K562 (cell line): Measurements from ENCODE around the gene NEURL1B. TPM values are rescaled to one million over a fixed set of nuclear protein-coding genes. Genes with fewer than 3 reads are reported as not detected.

Experiments
- ATAC-seq: fragments of 200-7000 bp; cut with Tn5 transposase; 3 replicates; pipeline ENCODE4 v1.9.1; 2020; ENCODE audit warnings: moderate library complexity
- BruUV-seq: library from RNA; stranded (reverse); fragments of 400-500 nt; replicated peaks from 2 replicates; lab custom pipeline; 2021; lab: Mats Ljungman, UMichigan
- CTCF ChIA-PET: fragments of 300-600 bp; formaldehyde crosslinking; extraction: SDS; loops from one replicate; lab custom pipeline; 2021; ENCODE audit warnings: low intra/inter-chr PET ratio; lab: Yijun Ruan, JAX
- POLR2A ChIA-PET: fragments of 300-600, 350-650 bp; sonication (Branson Sonifier 250); formaldehyde crosslinking; extraction: SDS; loops from one replicate; lab custom pipeline; 2021; ENCODE audit warnings: antibody characterized with exemption, inconsistent platforms; lab: Yijun Ruan, JAX
- DNase-seq, 4 experiments: peaks; one replicate each; pipeline versions ENCODE4 v3.0.0 to v3.0.0-alpha.2; 2011 to 2018; ENCODE audit warnings: low spot score in 3 of 4, mixed read lengths in 3 of 4; ENCODE audit errors: extremely low read depth in 1 of 4
- FAIRE-seq: peaks from 2 replicates; lab custom pipeline; 2011; peaks lifted over from hg19 to GRCh38; lab: Jason Lieb, UNC
- H2AFZ ChIP-seq: 2 replicates; pipeline ENCODE4 v1.6.0; 2011; ENCODE audit warnings: low read depth, low read length, control low read depth, inconsistent platforms
- H3K27ac ChIP-seq: fragments of 200-600 bp; 3 replicates; pipeline ENCODE4 v1.8.0; 2011; ENCODE audit warnings: low read depth, mild to moderate bottlenecking, control low read depth, inconsistent platforms, low read length, moderate library complexity, mixed read lengths; ENCODE audit errors: extremely low read depth
- H3K27me3 ChIP-seq, 2 experiments: fragments of 300-600 bp in 1 of 2; 2 replicates in 1 of 2; 3 replicates in 1 of 2; pipeline versions ENCODE4 v1.6.0 to v1.8.0; 2011; ENCODE audit warnings: inconsistent platforms in 2 of 2, low read length in 2 of 2, mild to moderate bottlenecking in 1 of 2, mixed read lengths in 1 of 2, moderate library complexity in 1 of 2; ENCODE audit not compliant: control insufficient read depth in 2 of 2, insufficient read depth in 2 of 2
- H3K36me3 ChIP-seq: fragments of 300-600 bp; 3 replicates; pipeline ENCODE4 v1.8.0; 2011; ENCODE audit warnings: mild to moderate bottlenecking, low read length, inconsistent platforms; ENCODE audit not compliant: control insufficient read depth, insufficient read depth
- H3K4me1 ChIP-seq, 2 experiments: fragments of 200-600 bp in 1 of 2; replicated peaks in 1 of 2; 2 replicates in 1 of 2; 3 replicates in 1 of 2; pipeline versions ENCODE4 v1.5.1 to v1.8.0; 2011; ENCODE audit warnings: inconsistent platforms in 2 of 2, low read length in 2 of 2, mild to moderate bottlenecking in 1 of 2, mixed read lengths in 1 of 2, moderate library complexity in 1 of 2; ENCODE audit not compliant: control insufficient read depth in 2 of 2, insufficient read depth in 2 of 2
- H3K4me2 ChIP-seq: 2 replicates; pipeline ENCODE4 v1.6.1; 2011; ENCODE audit warnings: low read length, control low read depth, inconsistent platforms, mixed read lengths; ENCODE audit not compliant: insufficient read depth
- H3K4me3 ChIP-seq: fragments of 200-600 bp; sonication (generic), shearing (Covaris generic); 2 replicates; pipeline ENCODE4 v1.5.1; 2016; ENCODE audit warnings: control low read depth, inconsistent platforms
- H3K79me2 ChIP-seq: fragments of 200-600 bp; 3 replicates; pipeline ENCODE4 v1.8.0; 2011; ENCODE audit warnings: low read length, inconsistent platforms; ENCODE audit not compliant: control insufficient read depth, insufficient read depth
- H3K9ac ChIP-seq, 2 experiments: 2 replicates each; pipeline versions ENCODE4 v1.6.0 to v1.6.1; 2011; ENCODE audit warnings: low read depth in 2 of 2, low read length in 2 of 2, control low read depth in 1 of 2, inconsistent platforms in 1 of 2, mild to moderate bottlenecking in 1 of 2, mixed read lengths in 1 of 2; ENCODE audit not compliant: insufficient read depth in 1 of 2
- H3K9me1 ChIP-seq: one replicate; pipeline ENCODE4 v1.6.0; 2011; ENCODE audit warnings: inconsistent platforms, mild to moderate bottlenecking, low read length, moderate library complexity; ENCODE audit not compliant: control insufficient read depth, insufficient read depth
- H3K9me3 ChIP-seq: replicated peaks from 2 replicates; pipeline ENCODE4 v1.5.1; 2011; ENCODE audit warnings: low read depth, low read length, inconsistent platforms; ENCODE audit not compliant: control insufficient read depth, insufficient read depth
- H4K20me1 ChIP-seq: replicated peaks from 2 replicates; pipeline ENCODE4 v1.6.1; 2011; ENCODE audit warnings: low read length, inconsistent platforms, mixed read lengths; ENCODE audit not compliant: control insufficient read depth, insufficient read depth
- CC2D1A ChIP-seq: fragments of 450-650 bp; IDR thresholded peaks from 2 replicates; pipeline ENCODE4 v1.6.1; 2017; ENCODE audit warnings: mild to moderate bottlenecking
- CXXC5 ChIP-seq: fragments of 250-450 bp; sonication (Bioruptor Pico); IDR thresholded peaks from 2 replicates; pipeline ENCODE4 v1.8.0; 2022; ENCODE audit warnings: inconsistent platforms, mild to moderate bottlenecking, moderate library complexity
- ELF1 ChIP-seq: fragments of 200-800 bp; sonication (Bioruptor generic); IDR thresholded peaks from 2 replicates; pipeline ENCODE4 v1.6.1; 2016; ENCODE audit warnings: missing genetic modification characterization, missing compliant biosample characterization
- MED1 ChIP-seq: sonication (generic); formaldehyde crosslinking; IDR thresholded peaks from 2 replicates; pipeline ENCODE4 v1.8.1; 2023; ENCODE audit warnings: missing genetic modification reagents, borderline replicate concordance
- MTA2 ChIP-seq: fragments of 450-650 bp; IDR thresholded peaks from 2 replicates; pipeline ENCODE4 v1.6.1; 2016; ENCODE audit warnings: low read depth
- NFE2 ChIP-seq: IDR thresholded peaks from 2 replicates; pipeline ENCODE4 v1.6.1; 2014; ENCODE audit warnings: antibody characterized with exemption, low read depth
- NFYB ChIP-seq: IDR thresholded peaks from 2 replicates; pipeline ENCODE4 v1.6.1; 2011; ENCODE audit warnings: mild to moderate bottlenecking, moderate library complexity; ENCODE audit not compliant: insufficient read length; ENCODE audit errors: extremely low read depth
- NR2F6 ChIP-seq: fragments of 450-650 bp; formaldehyde crosslinking; IDR thresholded peaks from 2 replicates; pipeline ENCODE4 v1.4.0; 2020; ENCODE audit warnings: mild to moderate bottlenecking
- RBM22 ChIP-seq: fragments of 200-400 bp; formaldehyde crosslinking; IDR thresholded peaks from 2 replicates; pipeline ENCODE4 v1.6.1; 2018; ENCODE audit warnings: low read length, low read depth; ENCODE audit not compliant: poor library complexity, severe bottlenecking
- SMARCE1 ChIP-seq: fragments of 450-650 bp; IDR thresholded peaks from 2 replicates; pipeline ENCODE4 v1.7.1; 2016; ENCODE audit warnings: mild to moderate bottlenecking
- THRAP3 ChIP-seq: fragments of 450-650 bp; IDR thresholded peaks from 2 replicates; pipeline ENCODE4 v1.6.1; 2016; ENCODE audit warnings: mild to moderate bottlenecking, inconsistent platforms, borderline replicate concordance
- ZEB2 ChIP-seq: fragments of 450-650 bp; IDR thresholded peaks from 2 replicates; pipeline ENCODE4 v1.6.1; 2016
- ZFP30 ChIP-seq: fragments of 250-450 bp; sonication (Bioruptor Pico); IDR thresholded peaks from 2 replicates; pipeline ENCODE4 v1.8.0; 2022; ENCODE audit warnings: moderate library complexity, mild to moderate bottlenecking, inconsistent platforms, borderline replicate concordance
- ZFP91 ChIP-seq: sonication (generic); formaldehyde crosslinking; IDR thresholded peaks from 2 replicates; pipeline ENCODE4 v1.8.0; 2022; ENCODE audit warnings: mild to moderate bottlenecking, missing genetic modification reagents
- ZNF316 ChIP-seq: fragments of 450-650 bp; IDR thresholded peaks from 2 replicates; pipeline ENCODE4 v1.6.1; 2016
- WGBS: fragments of 100-300 bp; shearing (Covaris generic); methylation state at CpG from one replicate; pipeline ENCODE4 v1.1.6; 2016; ENCODE audit warnings: low coverage, mixed read lengths; ENCODE audit not compliant: insufficient coverage; ENCODE audit errors: missing lambda C conversion rate; 5-methylcytosine and 5-hydroxymethylcytosine counted together
- in situ Hi-C: fragments of 300-500 bp; cut with MboI; formaldehyde crosslinking; loops from 4 replicates; pipeline ENCODE4 v1.15.0; 2018; ENCODE audit warnings: inconsistent platforms, mixed read lengths
- intact Hi-C: fragments of 100-400 bp; cut with micrococcal nuclease; formaldehyde crosslinking; loops from 2 replicates; pipeline ENCODE4 v1.14.2; 2022
- polyA plus RNA-seq, 8 experiments: library from polyadenylated mRNA; depleted of rRNA in 4 of 8; stranded (reverse) in 5 of 8; unstranded in 3 of 8; fragments of >200 nt; fragmentation: Nextera tagmentation in 2 of 8; fragmentation: Illumina TruSeq in 1 of 8; extraction: Ambion mirVana in 2 of 8; extraction: Trizol in 1 of 8; gene quantifications; 2 replicates each; pipeline versions ENCODE4 v1.2.1 to v1.2.3, GENCODE V29; 2011 to 2014; ENCODE audit warnings: inconsistent platforms in 1 of 8, missing spikeins in 1 of 8
- total RNA-seq, 7 experiments: library from RNA; depleted of rRNA in 6 of 7; stranded (reverse); fragments of >200 nt in 6 of 7; fragmentation: Illumina TruSeq in 2 of 7; extraction: Trizol in 2 of 7; gene quantifications; 2 replicates each; pipeline versions ENCODE4 v1.2.1 to v1.2.3, GENCODE V29; 2011 to 2021; ENCODE audit warnings: low replicate concordance in 1 of 7
- TF ChIP-seq, protein P1 (sequence below): fragments of 250-450 bp; sonication (Bioruptor Pico); IDR thresholded peaks from 2 replicates; pipeline ENCODE4 v1.9.0; 2021; ENCODE audit warnings: mild to moderate bottlenecking, inconsistent platforms
- TF ChIP-seq, protein P2 (sequence below), 3 experiments: IDR thresholded peaks in 2 of 3; conservative IDR thresholded peaks in 1 of 3; 2 replicates each; pipeline ENCODE4 v1.5.1; 2011 to 2012; ENCODE audit warnings: low read length in 3 of 3, mild to moderate bottlenecking in 3 of 3, control low read depth in 2 of 3, improper control_type of control experiment in 1 of 3, inconsistent platforms in 1 of 3, low read depth in 1 of 3, mixed read lengths in 1 of 3, moderate library complexity in 1 of 3; ENCODE audit not compliant: insufficient read depth in 2 of 3
- TF ChIP-seq, protein P3 (sequence below): sonication (generic); formaldehyde crosslinking; IDR thresholded peaks from 2 replicates; pipeline ENCODE4 v1.8.0; 2022; ENCODE audit warnings: missing genetic modification reagents, mild to moderate bottlenecking, moderate library complexity, borderline replicate concordance

Gene NEURL1B
- total and polyA plus RNA-seq, 9 of the 15 experiments (the other 6 are each of a cell fraction or from before 2014, with no cell fraction given), result 0.04 TPM; not detected in 8

GRCh38 chr5:172703952-172704351 is 62.9 kb downstream of the NEURL1B start:
- no peaks in the 10 kb centered on the region for H3K79me2 ChIP-seq
- ChIA-PET CTCF (no interaction called here), POLR2A (interaction anchor here (0.6 to 0.8 kb wide), 2 partner anchors 591 to 1620 kb away, joined by 3 read pairs; no protein-coding TSS in a partner anchor)
- H4K20me1 ChIP-seq, result peaks cover 4% of the 10 kb centered on the region; the same call in 1 of the 2 replicates
- H3K9ac ChIP-seq, result no peak overlapping the region
- H3K27ac ChIP-seq, result no peak overlapping the region
- no peak for ATAC-seq
- FAIRE-seq, result no peak
- 20% methylated on average over 7 of the region's 7 CpGs for WGBS
- H3K9me1 ChIP-seq, result no peaks in the 10 kb centered on the region
- no peak for DNase-seq
- H3K27me3 ChIP-seq, result peaks cover 18 to 54% of the 10 kb centered on the region in 2 experiments
- BruUV-seq, result no TSS peak
- in situ Hi-C loops (loop anchor here (10.0 to 25.0 kb wide), 2 partner anchors 571 to 1608 kb away; no protein-coding TSS in a partner anchor), intact Hi-C loops (no loop called here)
- H2AFZ ChIP-seq, result peak overlapping the region; percentile 63; the same call in 1 of the 2 replicates
- H3K4me2 ChIP-seq, result no peak overlapping the region
- H3K36me3 ChIP-seq, result no peaks in the 10 kb centered on the region
- no peaks in the 10 kb centered on the region for H3K9me3 ChIP-seq
- H3K4me1 ChIP-seq, result peaks cover 4 to 6% of the 10 kb centered on the region in 2 experiments; a peak in 3 of 5 replicates
- no peak overlapping the region for H3K4me3 ChIP-seq
- TF ChIP-seq THRAP3, result no peak
- TF ChIP-seq, protein P1, sequence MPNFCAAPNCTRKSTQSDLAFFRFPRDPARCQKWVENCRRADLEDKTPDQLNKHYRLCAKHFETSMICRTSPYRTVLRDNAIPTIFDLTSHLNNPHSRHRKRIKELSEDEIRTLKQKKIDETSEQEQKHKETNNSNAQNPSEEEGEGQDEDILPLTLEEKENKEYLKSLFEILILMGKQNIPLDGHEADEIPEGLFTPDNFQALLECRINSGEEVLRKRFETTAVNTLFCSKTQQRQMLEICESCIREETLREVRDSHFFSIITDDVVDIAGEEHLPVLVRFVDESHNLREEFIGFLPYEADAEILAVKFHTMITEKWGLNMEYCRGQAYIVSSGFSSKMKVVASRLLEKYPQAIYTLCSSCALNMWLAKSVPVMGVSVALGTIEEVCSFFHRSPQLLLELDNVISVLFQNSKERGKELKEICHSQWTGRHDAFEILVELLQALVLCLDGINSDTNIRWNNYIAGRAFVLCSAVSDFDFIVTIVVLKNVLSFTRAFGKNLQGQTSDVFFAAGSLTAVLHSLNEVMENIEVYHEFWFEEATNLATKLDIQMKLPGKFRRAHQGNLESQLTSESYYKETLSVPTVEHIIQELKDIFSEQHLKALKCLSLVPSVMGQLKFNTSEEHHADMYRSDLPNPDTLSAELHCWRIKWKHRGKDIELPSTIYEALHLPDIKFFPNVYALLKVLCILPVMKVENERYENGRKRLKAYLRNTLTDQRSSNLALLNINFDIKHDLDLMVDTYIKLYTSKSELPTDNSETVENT (CRISPR knock-in tag), result no peak
- TF ChIP-seq RBM22, result no peak
- TF ChIP-seq NFE2, result peak; percentile 72
- TF ChIP-seq CXXC5 (CRISPR knock-in tag), result no peak
- TF ChIP-seq NR2F6 (CRISPR knock-in tag), result no peak
- TF ChIP-seq SMARCE1, result no peak
- TF ChIP-seq, protein P2, sequence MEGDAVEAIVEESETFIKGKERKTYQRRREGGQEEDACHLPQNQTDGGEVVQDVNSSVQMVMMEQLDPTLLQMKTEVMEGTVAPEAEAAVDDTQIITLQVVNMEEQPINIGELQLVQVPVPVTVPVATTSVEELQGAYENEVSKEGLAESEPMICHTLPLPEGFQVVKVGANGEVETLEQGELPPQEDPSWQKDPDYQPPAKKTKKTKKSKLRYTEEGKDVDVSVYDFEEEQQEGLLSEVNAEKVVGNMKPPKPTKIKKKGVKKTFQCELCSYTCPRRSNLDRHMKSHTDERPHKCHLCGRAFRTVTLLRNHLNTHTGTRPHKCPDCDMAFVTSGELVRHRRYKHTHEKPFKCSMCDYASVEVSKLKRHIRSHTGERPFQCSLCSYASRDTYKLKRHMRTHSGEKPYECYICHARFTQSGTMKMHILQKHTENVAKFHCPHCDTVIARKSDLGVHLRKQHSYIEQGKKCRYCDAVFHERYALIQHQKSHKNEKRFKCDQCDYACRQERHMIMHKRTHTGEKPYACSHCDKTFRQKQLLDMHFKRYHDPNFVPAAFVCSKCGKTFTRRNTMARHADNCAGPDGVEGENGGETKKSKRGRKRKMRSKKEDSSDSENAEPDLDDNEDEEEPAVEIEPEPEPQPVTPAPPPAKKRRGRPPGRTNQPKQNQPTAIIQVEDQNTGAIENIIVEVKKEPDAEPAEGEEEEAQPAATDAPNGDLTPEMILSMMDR (IDR thresholded peaks at IDR 0.05 in 2 of 3, conservative IDR thresholded peaks at IDR 0.05 in 1 of 3; ENCODE audit: insufficient read depth in 2 of 3, low read depth in 1 of 3, low read length in 3 of 3), result no peak
- TF ChIP-seq CC2D1A, result no peak
- TF ChIP-seq ZNF316, result peak; percentile 88
- peak; percentile 4 for TF ChIP-seq NFYB
- no peak for TF ChIP-seq ZFP91 (CRISPR knock-in tag)
- TF ChIP-seq ELF1 (tag), result no peak
- TF ChIP-seq ZEB2, result no peak
- no peak for TF ChIP-seq MTA2
- no peak for TF ChIP-seq MED1
- no peak for TF ChIP-seq ZFP30 (CRISPR knock-in tag)
- TF ChIP-seq, protein P3, sequence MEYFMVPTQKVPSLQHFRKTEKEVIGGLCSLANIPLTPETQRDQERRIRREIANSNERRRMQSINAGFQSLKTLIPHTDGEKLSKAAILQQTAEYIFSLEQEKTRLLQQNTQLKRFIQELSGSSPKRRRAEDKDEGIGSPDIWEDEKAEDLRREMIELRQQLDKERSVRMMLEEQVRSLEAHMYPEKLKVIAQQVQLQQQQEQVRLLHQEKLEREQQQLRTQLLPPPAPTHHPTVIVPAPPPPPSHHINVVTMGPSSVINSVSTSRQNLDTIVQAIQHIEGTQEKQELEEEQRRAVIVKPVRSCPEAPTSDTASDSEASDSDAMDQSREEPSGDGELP (CRISPR knock-in tag), result no peak
